AG09309 (cell line): ENCODE results near the gene PPFIA1.
"Not testable (repeated sequence)": the region's sequence is repeated elsewhere in the genome, so short reads cannot be mapped to it uniquely, and the experiment has no call there.

Experiments used
- DNase-seq: peaks from one replicate; pipeline ENCODE4 v3.0.0-alpha.2; 2010; ENCODE audit warnings: low read depth
- H3K4me3 ChIP-seq: 2 replicates; pipeline ENCODE4 v1.5.1; 2011; ENCODE audit warnings: mild to moderate bottlenecking, low read depth, low read length, moderate library complexity; ENCODE audit not compliant: control insufficient read depth
- TF ChIP-seq, protein P1 (sequence below): IDR thresholded peaks from 2 replicates; pipeline ENCODE4 v1.5.1; 2011; ENCODE audit warnings: mild to moderate bottlenecking, low read depth, low read length, inconsistent platforms; ENCODE audit not compliant: insufficient read depth, control insufficient read depth; ENCODE audit errors: missing control alignments

Gene PPFIA1

GRCh38 chr11:70292863-70293262, 22.4 kb downstream of the PPFIA1 start:
- TF ChIP-seq, protein P1, sequence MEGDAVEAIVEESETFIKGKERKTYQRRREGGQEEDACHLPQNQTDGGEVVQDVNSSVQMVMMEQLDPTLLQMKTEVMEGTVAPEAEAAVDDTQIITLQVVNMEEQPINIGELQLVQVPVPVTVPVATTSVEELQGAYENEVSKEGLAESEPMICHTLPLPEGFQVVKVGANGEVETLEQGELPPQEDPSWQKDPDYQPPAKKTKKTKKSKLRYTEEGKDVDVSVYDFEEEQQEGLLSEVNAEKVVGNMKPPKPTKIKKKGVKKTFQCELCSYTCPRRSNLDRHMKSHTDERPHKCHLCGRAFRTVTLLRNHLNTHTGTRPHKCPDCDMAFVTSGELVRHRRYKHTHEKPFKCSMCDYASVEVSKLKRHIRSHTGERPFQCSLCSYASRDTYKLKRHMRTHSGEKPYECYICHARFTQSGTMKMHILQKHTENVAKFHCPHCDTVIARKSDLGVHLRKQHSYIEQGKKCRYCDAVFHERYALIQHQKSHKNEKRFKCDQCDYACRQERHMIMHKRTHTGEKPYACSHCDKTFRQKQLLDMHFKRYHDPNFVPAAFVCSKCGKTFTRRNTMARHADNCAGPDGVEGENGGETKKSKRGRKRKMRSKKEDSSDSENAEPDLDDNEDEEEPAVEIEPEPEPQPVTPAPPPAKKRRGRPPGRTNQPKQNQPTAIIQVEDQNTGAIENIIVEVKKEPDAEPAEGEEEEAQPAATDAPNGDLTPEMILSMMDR, result no peak
- DNase-seq, result no peak
- no peak overlapping the region for H3K4me3 ChIP-seq

- H3K4me3 ChIP-seq, DNase-seq: not testable (repeated sequence)
Observed at GRCh38 chr11:70295166-70295565, 24.7 kb downstream of the PPFIA1 start.

- DNase-seq, result no peak
- TF ChIP-seq, protein P1, result no peak
- no peak overlapping the region for H3K4me3 ChIP-seq
Observed at GRCh38 chr11:70296681-70297080, 26.2 kb downstream of the PPFIA1 start.

DNA sequence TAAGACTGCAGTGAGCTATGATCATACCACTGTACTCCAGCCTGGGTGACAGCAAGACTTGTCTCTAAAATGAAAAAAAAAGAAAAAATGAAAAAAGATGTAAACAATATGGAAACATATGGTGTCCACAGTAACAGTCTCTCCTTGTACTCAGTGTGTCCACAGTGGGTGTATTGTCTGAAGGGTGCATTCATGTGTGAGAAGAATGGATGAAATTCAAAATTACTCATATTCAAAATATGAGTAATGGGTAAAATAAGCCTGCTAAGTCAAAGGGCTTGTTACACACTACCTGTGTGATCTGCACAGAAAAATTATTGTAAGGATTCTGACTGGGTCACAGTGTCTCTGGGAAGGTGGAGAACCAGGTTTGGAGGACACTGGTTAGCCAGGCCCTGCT, 26.9 kb downstream of the PPFIA1 start:
- no peak overlapping the region for H3K4me3 ChIP-seq
- TF ChIP-seq, protein P1, result no peak
- DNase-seq, result no peak

GRCh38 chr11:70298243-70298915, 27.9 kb downstream of the PPFIA1 start:
- DNase-seq, result no peak
- TF ChIP-seq, protein P1, result no peak
- no peak overlapping the region for H3K4me3 ChIP-seq

- no peak overlapping the region for H3K4me3 ChIP-seq
- TF ChIP-seq, protein P1, result no peak
- DNase-seq, result no peak
Observed at GRCh38 chr11:70299636-70300035, 29.1 kb downstream of the PPFIA1 start.

GRCh38 chr11:70301191-70301590, 30.7 kb downstream of the PPFIA1 start:
- no peak overlapping the region for H3K4me3 ChIP-seq
- TF ChIP-seq, protein P1, result no peak
- DNase-seq, result no peak
